ENCODE data around the gene DST. TPM values are rescaled to one million over a fixed set of nuclear protein-coding genes. Genes with fewer than 3 reads are reported as not detected.
"Not testable (repeated sequence)": the region's sequence is repeated elsewhere in the genome, so short reads cannot be mapped to it uniquely, and the experiment has no call there.

The DST gene
- total and polyA plus RNA-seq, 2 of the 8 experiments (the other 6 are each of a cell fraction or from before 2014, with no cell fraction given) = 49.4 to 116 TPM

DNA sequence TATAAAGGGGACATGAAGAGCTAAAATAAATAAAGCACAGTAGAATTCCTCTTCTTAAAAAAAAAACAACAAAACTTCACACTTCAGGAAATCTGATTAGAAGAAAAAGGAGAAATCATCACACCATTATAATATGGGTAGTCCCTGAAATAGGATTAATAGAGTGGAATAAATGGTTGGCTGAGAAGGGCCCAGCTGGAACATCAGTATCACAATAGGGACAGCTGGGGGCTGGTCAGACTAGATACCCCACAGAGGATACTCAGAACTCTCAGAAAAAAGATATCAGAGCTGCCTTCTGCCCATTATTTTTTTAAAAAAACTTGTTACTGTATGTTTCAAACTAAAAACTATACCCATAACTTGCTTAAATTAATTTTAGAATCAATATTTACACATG lies 75.2 kb downstream of the DST start (continued):
- TF ChIP-seq TBP (IDR thresholded peaks at IDR 0.05; ENCODE audit: low read depth, low read length) = no peak

DNA sequence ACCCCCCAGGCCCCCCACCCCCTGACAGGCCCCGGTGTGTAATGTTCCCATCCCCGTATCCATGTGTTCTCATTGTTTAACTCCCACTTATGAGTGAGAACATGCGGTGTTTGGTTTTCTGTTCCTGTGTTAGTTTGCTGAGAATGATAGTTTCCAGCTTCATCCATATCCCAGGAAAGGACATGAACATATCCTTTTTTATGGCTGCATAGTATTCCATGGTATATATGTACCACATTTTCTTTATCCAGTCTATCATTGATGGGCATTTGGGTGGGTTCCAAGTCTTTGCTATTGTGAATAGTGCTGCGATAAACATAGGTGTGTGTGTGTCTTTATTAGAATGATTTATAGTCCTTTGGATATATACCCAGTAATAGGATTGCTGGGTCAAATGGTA lies 80.0 kb downstream of the DST start:
- H3K27ac ChIP-seq (ENCODE audit: low read depth, low read length); H2BK20ac ChIP-seq (ENCODE audit: low read length); H3K56ac ChIP-seq (replicated peaks; ENCODE audit: insufficient read length, low read depth, low read length); H2BK15ac ChIP-seq (ENCODE audit: low read length); H3K4me3 ChIP-seq (ENCODE audit: extremely low read depth in 1 of 4, insufficient read depth in 2 of 4, low read depth in 3 of 4, low read length in 4 of 4); H3K79me1 ChIP-seq (ENCODE audit: low read depth, low read length); POLR2A ChIA-PET (ENCODE audit: partially characterized antibody); H4K5ac ChIP-seq (ENCODE audit: insufficient read length, low read depth, low read length); H4K8ac ChIP-seq (ENCODE audit: extremely low read depth, insufficient read depth, low read length); H3K23me2 ChIP-seq (ENCODE audit: low read depth, low read length); H2BK12ac ChIP-seq (ENCODE audit: low read depth, low read length); H3K4me1 ChIP-seq (replicated peaks in 1 of 4; ENCODE audit: control insufficient read depth in 3 of 4, insufficient read depth in 4 of 4, low read length in 3 of 4); H2BK5ac ChIP-seq (ENCODE audit: low read depth, low read length); H2BK120ac ChIP-seq (replicated peaks; ENCODE audit: low read depth, low read length); H4K91ac ChIP-seq (replicated peaks; ENCODE audit: insufficient read length, low read length); H3K9me3 ChIP-seq (ENCODE audit: insufficient read depth in 2 of 2, low read depth in 1 of 2, low read length in 1 of 2); H4K20me1 ChIP-seq (replicated peaks in 1 of 2; ENCODE audit: control insufficient read depth in 1 of 2, insufficient read depth in 2 of 2, low read length in 2 of 2); H3K4ac ChIP-seq (replicated peaks; ENCODE audit: insufficient read length, low read depth, low read length); H2AK5ac ChIP-seq (ENCODE audit: low read depth, low read length); H3K4me2 ChIP-seq (ENCODE audit: insufficient read depth in 1 of 2, low read depth in 2 of 2, low read length in 2 of 2); H3K79me2 ChIP-seq (ENCODE audit: control insufficient read depth in 1 of 2, insufficient read depth in 2 of 2, low read length in 2 of 2); FAIRE-seq; H3K18ac ChIP-seq (ENCODE audit: extremely low read depth, low read length); H2AFZ ChIP-seq (ENCODE audit: low read length); H3K27me3 ChIP-seq (replicated peaks in 1 of 4; ENCODE audit: control insufficient read depth in 3 of 4, extremely low read depth in 1 of 4, insufficient read depth in 3 of 4, low read length in 3 of 4); H3K14ac ChIP-seq (ENCODE audit: insufficient read length); DNase-seq (ENCODE audit: low read depth in 1 of 2, low spot score in 2 of 2); H3K9ac ChIP-seq (replicated peaks in 1 of 4; ENCODE audit: extremely low read depth in 1 of 4, low read depth in 3 of 4, low read length in 3 of 4); H3K23ac ChIP-seq (ENCODE audit: insufficient read length): not testable (repeated sequence)
- H3K36me3 ChIP-seq (ENCODE audit: control insufficient read depth in 2 of 4, insufficient read depth in 4 of 4, low read length in 3 of 4) = peaks cover 0 to 33% (median 12%) of the 10 kb centered on the region in 4 experiments; a peak in 6 of 8 replicates
- WGBS, 2 experiments (ENCODE audit: extremely low coverage in 1 of 2, insufficient coverage in 1 of 2, insufficient read length in 1 of 2, insufficient replicate concordance in 2 of 2, low coverage in 1 of 2, low lambda C conversion rate in 2 of 2, missing lambda C conversion rate in 1 of 2) = 89% methylated on average over 4 of the region's 4 CpGs; no CpG with 5 or more reads in 1 of the 2 experiments
- CTCF ChIA-PET (ENCODE audit: partially characterized antibody) = interaction anchor here (0.9 kb wide), 1 partner anchor 248 kb away, joined by 3 read pairs; no protein-coding TSS in a partner anchor
